GM13977 (cell line): ENCODE measurements around the gene KIAA0930.

Experiments used
- DNase-seq: peaks from one replicate; pipeline ENCODE4 v3.0.0; 2012; ENCODE audit warnings: low spot score
- CTCF ChIP-seq: IDR thresholded peaks from 2 replicates; pipeline ENCODE4 v1.5.1; 2012; ENCODE audit warnings: mild to moderate bottlenecking, control low read depth; ENCODE audit not compliant: insufficient read depth; ENCODE audit errors: extremely low read depth, missing control alignments
- in situ Hi-C: fragments of 300-500 bp; cut with MboI; formaldehyde crosslinking; loops from one replicate; pipeline ENCODE4 v1.12.0; 2022; ENCODE audit warnings: low sequenced_read_pairs, low pct_unique_long_range_greater_than_20kb, mixed read lengths, inconsistent platforms; ENCODE audit not compliant: unreplicated experiment

The KIAA0930 gene

GRCh38 chr22:45157907-45158306, 82.8 kb downstream of the KIAA0930 start:
- in situ Hi-C loops = no loop called here

GRCh38 chr22:45155050-45155840, 85.4 kb downstream of the KIAA0930 start:
- TF ChIP-seq CTCF = no peak
- in situ Hi-C loops = no loop called here
- no peak for DNase-seq

More at GRCh38 chr22:45157907-45158306, 82.8 kb downstream of the KIAA0930 start:
- DNase-seq = no peak
- no peak for TF ChIP-seq CTCF

GRCh38 chr22:45154383-45154782, 86.3 kb downstream of the KIAA0930 start:
- in situ Hi-C loops = no loop called here
- no peak for TF ChIP-seq CTCF
- DNase-seq = no peak

GRCh38 chr22:45151503-45151902, 89.2 kb downstream of the KIAA0930 start:
- DNase-seq = no peak
- in situ Hi-C loops = no loop called here
- TF ChIP-seq CTCF = no peak

- no peak for DNase-seq
- in situ Hi-C loops = no loop called here
- TF ChIP-seq CTCF = no peak
Measured at GRCh38 chr22:45150139-45150538, 90.6 kb downstream of the KIAA0930 start.

GRCh38 chr22:45149671-45150070, 91.0 kb downstream of the KIAA0930 start:
- in situ Hi-C loops = no loop called here
- no peak for TF ChIP-seq CTCF
- no peak for DNase-seq

GRCh38 chr22:45144916-45145315, 95.8 kb downstream of the KIAA0930 start:
- no peak for TF ChIP-seq CTCF
- DNase-seq = no peak
- in situ Hi-C loops = no loop called here
